RWPE1 (cell line): ENCODE measurements around the gene CDKN1C.

Experiments used
- CTCF ChIA-PET: fragments of 350-600 bp; sonication (Branson Sonifier 250); formaldehyde crosslinking; extraction: SDS; loops from one replicate; lab custom pipeline; 2021; lab: Yijun Ruan, JAX
- POLR2A ChIA-PET: fragments of 400-600 bp; formaldehyde crosslinking; extraction: SDS; loops from one replicate; lab custom pipeline; 2020; ENCODE audit warnings: antibody characterized with exemption; ENCODE audit not compliant: low non-redundant PET; lab: Yijun Ruan, JAX
- DNase-seq: peaks from one replicate; pipeline ENCODE4 v3.0.0; 2012; ENCODE audit warnings: low spot score
- H3K27ac ChIP-seq: fragments of 450-650 bp; 2 replicates; pipeline ENCODE4 v1.5.1; 2017
- CTCF ChIP-seq: fragments of 450-650 bp; conservative IDR thresholded peaks from 2 replicates; pipeline ENCODE4 v1.5.1; 2017; ENCODE audit warnings: low read depth, mild to moderate bottlenecking

Gene CDKN1C

GRCh38 chr11:2880646-2881045 lies 4.9 kb downstream of the CDKN1C start:
- no peak for DNase-seq
- POLR2A ChIA-PET = no interaction called here
- no peak for TF ChIP-seq CTCF
- CTCF ChIA-PET = no interaction called here
- no peak overlapping the region for H3K27ac ChIP-seq

GRCh38 chr11:2878782-2879181 lies 6.8 kb downstream of the CDKN1C start:
- ChIA-PET CTCF (interaction anchor here (1.5 kb wide), 1 partner anchor 9 kb away, joined by 3 read pairs; no protein-coding TSS in a partner anchor), POLR2A (interaction anchor here (0.7 kb wide), 1 partner anchor 345 kb away, joined by 3 read pairs; no protein-coding TSS in a partner anchor)
- no peak for DNase-seq

DNA sequence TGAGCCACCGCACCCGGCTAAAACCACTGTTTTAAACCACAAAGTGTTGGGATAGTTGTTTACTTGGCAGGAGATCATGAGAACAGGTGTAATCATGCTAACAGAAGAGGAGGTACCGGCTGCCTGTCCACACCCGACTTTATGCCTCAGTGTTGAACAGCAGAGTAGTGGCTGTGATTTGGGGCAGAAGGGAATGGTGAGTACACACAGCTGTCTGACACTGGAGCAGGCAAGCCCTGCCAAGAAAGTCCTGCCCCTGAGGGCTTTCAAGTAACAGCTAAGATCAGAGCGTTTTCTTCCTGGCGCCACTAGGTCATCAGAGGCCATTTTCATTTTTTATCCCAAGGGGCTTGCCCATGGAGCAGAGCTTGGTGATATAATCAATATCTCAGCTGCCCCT lies 8.1 kb downstream of the CDKN1C start:
- no peak for DNase-seq
- CTCF ChIA-PET = interaction anchor here (0.6 to 1.5 kb wide), 7 partner anchors 10 to 568 kb away, joined by 3 to 6 read pairs (median 3); no protein-coding TSS in a partner anchor
- POLR2A ChIA-PET = no interaction called here
- TF ChIP-seq CTCF = no peak
- H3K27ac ChIP-seq = no peak overlapping the region

More at GRCh38 chr11:2878782-2879181, 6.8 kb downstream of the CDKN1C start:
- H3K27ac ChIP-seq = no peak overlapping the region
- TF ChIP-seq CTCF = no peak

GRCh38 chr11:2874963-2875362 lies 10.6 kb downstream of the CDKN1C start:
- no peak for DNase-seq
- ChIA-PET CTCF (no interaction called here), POLR2A (no interaction called here)
- no peak overlapping the region for H3K27ac ChIP-seq
- no peak for TF ChIP-seq CTCF

- CTCF ChIA-PET = no interaction called here
- no peak overlapping the region for H3K27ac ChIP-seq
- POLR2A ChIA-PET = no interaction called here
- no peak for TF ChIP-seq CTCF
- no peak for DNase-seq
Observed at GRCh38 chr11:2870969-2871680, 14.4 kb downstream of the CDKN1C start.

- TF ChIP-seq CTCF = no peak
- H3K27ac ChIP-seq = no peak overlapping the region
- DNase-seq = no peak
- POLR2A ChIA-PET = no interaction called here
- CTCF ChIA-PET = interaction anchor here (0.5 kb wide), 1 partner anchor 339 kb away, joined by 3 read pairs; no protein-coding TSS in a partner anchor
Observed at GRCh38 chr11:2870460-2870859, 15.1 kb downstream of the CDKN1C start.
